Pulmonary artery endothelial cell (primary cell): Measurements from ENCODE around the gene SMCHD1. TPM values are rescaled to one million over a fixed set of nuclear protein-coding genes. Genes with fewer than 3 reads are reported as not detected.
"Not testable (repeated sequence)": the region's sequence is repeated elsewhere in the genome, so short reads cannot be mapped to it uniquely, and the experiment has no call there.

ENCODE experiments used
- DNase-seq: peaks from one replicate; pipeline ENCODE4 v3.0.0-alpha.2; 2011; ENCODE audit warnings: low read depth, low spot score
- total RNA-seq: library from RNA; depleted of rRNA; stranded (reverse); fragments of >200 nt; gene quantifications from 2 replicates; pipeline ENCODE4 v1.2.3, GENCODE V29; 2014

SMCHD1 gene
- total RNA-seq, 1 donor from 2014 or later, result 58.1 TPM

DNA sequence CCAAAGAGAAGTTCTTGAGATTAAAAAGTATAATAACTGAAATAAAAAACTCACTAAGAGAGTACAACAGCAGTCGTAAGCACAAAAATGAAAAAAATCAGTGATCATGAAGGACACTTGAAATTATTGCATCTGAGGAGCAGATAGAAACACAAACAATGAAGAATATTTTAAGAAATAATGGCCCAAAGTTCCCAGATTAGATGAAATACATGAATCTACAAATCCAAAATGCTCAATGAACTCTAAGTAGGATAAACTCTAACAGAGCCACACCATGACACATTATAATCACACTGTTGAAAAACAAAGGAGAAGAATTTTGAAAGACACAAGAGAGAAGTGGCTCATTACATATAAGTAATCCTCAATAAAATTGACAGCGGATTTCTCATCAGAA is 159.4 kb downstream of the SMCHD1 start:
- no peak for DNase-seq

DNA sequence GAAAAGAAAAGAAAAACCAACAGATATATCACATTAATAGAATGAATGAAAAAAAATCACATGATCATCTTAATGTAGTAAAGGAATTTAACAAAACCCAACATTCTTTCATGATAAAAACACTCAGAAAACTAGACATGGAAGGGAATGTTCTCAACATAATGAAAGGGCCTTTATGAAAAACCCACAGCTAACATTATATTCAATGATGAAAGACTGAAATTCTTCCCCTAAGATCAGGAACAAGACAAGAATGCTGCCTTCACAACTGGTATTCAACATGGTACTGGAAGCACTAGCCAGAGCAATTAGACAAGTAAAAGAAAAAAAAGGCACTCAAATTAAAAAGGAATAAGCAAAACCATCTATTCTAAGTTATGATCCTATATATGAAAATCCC is 162.8 kb downstream of the SMCHD1 start:
- no peak for DNase-seq

DNA sequence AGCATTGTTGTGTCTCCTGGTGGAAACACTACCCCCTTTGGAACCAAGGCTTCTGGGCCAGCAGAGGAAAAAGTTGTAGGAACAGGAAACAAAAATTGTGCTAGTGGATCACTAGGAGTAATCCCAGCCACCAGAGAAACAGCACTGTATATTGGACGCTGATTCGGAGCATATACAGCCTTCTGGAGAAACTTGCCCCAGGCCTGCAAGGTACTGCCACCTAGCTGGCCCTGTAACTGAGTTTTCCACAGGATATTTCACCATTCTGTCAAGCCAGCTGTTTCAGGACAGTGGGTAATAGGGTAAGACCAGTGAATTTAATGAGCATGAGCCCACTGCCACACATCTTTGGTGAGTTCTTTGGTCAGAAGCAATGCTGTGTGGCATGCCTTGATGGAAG is 166.2 kb downstream of the SMCHD1 start:
- no peak for DNase-seq

DNA sequence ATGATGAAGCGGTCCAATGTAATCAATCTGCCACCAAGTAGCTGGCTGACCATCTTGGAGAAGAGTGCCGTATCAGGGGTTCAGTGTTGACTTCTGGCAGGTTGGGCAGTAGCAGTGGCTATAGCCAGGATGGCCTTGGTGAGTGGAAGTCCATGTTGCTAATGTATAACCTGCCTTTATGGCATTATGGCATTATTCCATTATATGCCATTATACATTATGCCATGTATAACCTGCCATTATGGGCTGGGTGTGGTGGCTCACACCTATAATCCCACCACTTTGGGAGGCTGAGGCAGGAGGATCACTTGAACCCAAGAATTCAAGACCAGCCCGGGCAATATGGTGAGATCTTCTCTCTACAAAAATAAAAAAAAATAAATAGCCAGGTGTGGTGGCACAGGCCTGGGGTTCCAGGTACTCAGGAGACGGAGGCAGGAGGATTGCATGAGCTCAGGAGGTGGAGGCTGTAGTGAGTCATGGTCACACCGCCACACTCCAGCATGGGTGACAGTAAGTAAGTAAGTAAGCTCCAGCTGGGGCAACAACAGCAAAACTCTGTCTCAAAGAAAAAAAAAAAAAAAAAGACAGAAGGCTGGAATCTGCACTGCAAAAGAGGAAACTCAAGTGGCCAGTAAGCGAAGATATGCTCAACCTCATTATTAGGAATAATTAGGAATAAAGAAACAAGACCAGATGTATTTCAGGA is 166.8 kb downstream of the SMCHD1 start:
- no peak for DNase-seq

DNA sequence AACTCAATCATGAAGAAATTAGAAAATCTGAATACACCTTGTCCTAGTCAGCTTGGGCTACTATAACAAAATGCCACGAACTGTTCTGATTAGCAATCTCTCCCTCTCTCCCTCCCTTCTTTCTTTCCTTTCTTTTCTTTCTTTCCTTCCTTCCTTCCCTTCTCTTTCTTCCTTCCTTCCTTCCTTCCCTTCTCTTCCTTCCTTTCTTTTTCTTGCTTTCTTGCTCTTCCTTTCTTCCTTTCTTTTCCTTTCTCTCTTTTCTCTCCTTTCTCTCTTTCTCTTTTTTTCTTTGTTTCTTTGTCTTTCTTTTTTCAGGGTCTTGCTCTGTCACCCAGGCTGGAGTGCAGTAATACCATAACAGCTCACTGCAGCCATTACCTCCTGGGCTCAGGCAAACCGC is 167.7 kb downstream of the SMCHD1 start:
- no peak for DNase-seq

DNA sequence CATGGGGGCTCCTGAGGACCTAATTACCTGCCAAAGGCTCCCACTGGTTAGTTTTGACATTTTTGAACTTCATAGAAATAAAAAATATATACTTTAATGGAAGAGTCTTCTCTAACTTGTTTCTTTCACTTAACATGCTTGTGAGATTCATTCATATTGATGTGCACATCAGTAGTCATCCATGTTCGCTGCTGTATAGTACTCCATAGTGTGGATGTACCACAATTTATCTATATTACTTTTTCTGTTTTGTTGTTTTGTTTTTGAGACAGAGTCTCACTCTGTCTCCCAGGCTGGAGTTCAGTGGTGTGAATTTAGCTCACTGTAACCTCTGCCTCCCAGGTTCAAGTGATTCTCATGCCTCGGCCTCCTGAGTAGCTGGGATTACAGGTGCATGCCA is 168.4 kb downstream of the SMCHD1 start:
- DNase-seq, result no peak

DNA sequence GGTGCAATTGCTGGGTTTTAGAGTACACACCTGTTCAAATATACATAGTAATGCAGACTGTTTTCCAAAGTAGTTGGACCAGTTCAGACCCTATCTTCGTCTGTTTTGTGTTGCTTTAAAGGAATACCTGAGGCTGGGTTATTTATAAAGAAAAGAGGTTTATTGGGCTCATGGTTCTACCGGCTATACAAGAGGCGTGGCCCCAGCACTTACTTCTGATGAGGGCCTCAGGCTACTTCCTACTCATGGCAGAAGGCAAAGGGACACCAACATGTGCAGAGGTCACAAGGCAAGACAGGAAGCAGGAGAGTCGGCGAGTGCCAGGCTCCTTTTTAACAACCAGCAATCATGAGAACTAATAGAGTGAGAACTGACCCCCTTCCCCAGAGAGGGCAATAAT is 169.3 kb downstream of the SMCHD1 start:
- DNase-seq, result no peak

DNA sequence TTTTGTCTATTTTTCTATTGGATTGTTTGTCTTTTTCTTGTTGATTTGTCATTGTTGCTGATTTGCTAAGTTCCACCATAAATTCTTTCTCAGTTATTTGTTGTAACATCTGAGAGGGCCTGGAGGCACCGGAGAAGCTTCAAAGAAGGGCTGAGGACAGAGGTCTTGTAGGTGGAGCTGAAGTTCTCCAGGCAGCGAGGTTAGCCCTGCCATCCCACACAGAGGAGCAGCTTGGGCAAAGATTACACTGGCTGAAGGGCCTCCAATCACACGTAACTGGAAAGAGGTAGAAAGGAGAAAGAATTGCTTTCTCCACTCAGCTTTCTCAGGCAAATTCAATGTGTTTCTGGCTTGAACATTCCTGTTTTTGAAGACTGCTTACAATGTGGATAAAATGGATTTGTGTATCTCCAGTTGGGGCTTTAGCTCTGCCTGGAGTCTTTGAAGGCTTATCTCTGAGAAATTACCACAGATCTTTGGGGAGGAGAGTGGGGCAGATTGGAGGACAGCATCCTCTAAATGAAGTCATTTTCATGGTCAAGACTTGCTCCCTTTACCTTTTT is 170.2 kb downstream of the SMCHD1 start:
- no peak for DNase-seq

DNA sequence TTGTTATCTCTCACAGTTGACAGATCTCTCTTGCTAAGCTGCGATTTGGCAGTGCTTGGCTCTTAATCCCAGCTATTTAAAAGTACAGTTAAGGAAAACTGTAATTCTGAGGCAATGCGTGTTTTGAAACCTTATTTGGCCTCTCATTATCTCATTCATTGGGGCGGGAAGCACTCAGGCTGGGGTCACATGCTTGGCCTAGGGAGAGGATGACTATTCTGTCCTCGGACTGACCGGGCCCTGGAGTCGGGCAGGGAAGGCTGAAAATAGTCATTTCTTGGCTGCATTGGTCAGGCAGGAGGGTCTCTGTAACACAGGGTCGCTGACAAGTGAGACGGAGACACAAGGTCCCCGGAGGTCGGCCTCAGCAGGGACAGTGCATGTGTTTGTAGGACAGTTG is 171.1 kb downstream of the SMCHD1 start:
- no peak for DNase-seq

DNA sequence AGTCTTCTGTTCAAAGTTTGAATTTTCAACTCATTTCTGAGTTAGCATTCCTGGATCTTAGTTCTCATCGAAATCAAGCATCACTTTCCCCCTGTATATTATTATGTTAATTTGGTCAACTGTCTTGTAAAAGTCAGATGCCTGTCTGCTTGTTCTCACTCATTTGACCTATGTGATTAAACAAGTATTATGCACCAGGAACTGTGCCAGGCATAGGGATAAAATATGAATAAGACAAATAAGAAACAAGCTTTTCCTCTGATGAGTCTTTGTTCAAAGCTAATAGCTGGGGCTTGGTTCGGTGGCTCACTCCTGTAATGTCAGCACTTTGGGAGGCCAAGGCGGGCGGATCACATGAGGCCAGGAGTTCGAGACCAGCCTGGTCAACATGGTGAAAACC is 171.5 kb downstream of the SMCHD1 start:
- DNase-seq, result no peak

DNA sequence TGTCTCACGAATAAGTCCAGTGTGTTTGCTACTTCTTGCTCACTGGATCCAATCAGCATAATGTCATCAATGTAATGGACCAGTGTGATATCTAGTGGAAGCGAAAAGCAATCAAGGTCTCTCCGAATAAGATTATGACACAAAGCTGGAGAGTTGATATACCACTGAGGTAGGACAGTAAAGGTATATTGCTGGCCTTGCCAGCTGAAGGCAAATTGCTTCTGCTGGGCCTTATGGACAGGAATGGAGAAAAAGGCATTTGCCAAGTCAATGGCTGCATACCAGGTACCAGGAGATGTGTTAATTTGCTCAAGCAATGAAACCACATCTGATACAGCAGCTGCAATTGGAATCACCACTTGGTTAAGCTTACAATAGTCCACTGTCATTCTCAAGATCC is 180.6 kb downstream of the SMCHD1 start:
- not testable (repeated sequence) for DNase-seq

DNA sequence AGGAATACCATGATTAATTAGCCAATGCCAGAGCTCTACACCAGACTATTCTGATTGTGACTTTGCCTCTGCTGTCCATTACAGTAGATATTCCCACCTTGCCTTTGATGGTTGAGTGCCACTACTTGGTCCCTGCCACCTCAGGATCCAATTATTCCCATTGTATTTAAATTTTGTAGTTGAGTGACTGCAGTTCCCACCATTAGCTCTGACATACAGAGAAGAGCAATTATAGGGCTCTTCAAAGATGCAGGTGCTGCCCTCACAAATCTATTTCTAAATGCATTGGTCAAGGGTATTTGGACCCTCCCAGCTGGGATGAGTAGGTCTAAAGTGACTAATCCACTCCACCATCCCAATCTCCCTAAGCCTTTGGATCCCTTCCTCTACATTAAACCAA is 181.8 kb downstream of the SMCHD1 start:
- not testable (repeated sequence) for DNase-seq

DNA sequence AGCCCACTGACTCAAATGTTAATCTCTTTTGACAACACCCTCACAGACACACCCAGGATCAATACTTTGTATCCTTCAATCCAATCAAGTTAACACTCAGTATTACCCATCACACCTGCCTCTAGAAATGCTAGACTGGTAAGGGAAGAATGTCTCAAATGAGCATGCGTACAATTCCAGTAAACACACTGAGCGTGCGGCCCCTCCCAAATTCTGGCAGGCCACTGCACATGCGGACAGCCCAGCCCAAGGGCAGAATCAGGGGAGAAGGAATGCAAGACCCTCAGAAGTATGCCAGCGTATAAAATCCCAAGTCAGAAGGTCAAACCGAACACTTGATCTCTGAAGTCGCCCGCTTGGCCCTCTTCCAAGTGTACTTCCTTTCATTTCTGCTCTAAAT is 183.7 kb downstream of the SMCHD1 start:
- DNase-seq, result no peak

DNA sequence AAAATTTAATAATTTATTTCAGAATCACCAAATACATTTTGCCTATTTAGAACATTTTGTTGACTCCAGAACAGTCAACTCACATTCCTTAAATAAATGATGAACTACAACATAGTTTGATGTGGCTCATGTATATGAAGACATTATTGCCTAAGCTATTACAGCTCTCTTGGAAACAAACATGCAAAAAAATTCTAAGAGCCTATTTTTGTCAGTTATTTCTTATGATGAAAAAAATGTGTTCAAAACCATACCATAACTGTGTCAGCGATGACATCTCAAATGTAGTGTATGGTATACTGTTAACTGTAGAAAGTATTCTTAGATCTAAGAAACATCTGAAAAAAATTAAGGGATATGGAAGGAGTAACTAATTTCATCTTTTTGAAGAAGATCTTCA is 185.0 kb downstream of the SMCHD1 start:
- no peak for DNase-seq

DNA sequence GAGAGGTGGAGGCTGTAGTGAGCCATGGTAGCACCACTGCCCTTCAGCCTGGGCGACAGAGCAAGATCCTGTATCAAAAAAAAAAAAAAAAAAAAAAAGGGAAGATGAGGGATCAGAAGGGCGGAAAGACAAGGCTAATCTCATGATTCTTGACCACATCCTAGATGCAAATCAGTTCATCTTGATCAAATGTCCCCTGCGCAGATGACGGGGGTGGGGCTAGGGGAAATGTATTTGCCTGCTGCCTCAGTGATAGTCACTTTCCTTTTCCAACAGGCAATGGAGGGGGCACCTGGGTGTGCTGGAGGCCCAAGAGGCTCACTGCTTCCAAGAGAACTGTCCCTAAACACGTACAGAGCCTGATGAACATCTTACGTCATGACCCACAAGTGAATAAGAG is 187.6 kb downstream of the SMCHD1 start:
- no peak for DNase-seq

DNA sequence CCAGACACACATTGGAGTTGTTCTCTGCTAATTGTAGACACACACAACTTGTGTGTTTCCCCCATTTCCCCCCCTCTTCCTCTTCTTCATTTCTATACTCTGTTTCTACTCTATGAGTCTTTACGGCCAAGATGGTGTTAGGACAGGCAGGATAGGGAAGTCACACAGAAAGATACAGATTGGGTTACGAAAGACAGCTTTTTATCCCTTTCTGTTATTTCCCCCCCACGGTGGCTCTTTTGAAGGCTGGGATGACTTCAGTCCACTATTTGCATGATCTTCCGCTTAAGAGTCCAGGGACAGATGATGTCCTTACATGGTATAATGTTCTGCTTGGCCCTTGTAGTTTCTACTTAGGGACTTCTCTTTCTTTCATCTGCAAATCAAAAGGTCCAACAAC is 189.6 kb downstream of the SMCHD1 start:
- no peak for DNase-seq

DNA sequence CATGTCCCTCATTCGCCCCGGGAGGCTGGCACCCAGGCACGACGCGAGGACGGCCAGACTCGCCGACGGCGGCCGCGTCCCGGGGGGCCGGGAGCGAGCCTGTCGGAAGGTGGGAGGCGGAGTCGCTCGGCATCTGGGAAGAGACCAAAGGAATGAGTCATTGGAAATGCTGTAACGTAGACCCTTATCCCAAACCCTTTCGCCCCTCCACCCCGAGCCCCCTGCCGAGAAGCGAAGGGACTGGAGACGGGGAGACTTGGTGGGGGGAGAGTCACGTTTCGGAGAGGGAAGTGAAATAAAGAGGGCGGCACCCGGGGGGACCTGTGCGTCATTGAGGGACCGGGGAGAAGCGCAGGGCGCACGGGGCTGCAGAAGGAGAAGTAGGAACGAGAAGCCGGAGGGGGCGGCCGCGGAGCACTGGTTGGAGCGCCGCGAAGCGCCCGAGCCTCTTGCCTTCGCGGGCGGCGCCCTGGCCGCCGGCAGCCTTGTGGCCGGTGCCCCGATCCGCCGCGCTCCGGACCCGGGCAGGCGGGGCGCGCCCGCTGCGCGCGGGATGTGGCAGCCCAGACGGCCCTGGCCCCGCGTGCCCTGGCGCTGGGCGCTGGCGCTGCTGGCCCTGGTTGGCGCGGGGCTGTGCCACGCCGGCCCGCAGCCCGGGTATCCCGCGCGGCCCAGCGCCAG is 191.2 kb downstream of the SMCHD1 start, which contains the start of gene EMILIN2:
Gene EMILIN2 (plus strand): TSS at position 371 of the 681 bp plus-strand sequence. CDS start 183 bp downstream, at position 554.
- DNase-seq, result no peak

DNA sequence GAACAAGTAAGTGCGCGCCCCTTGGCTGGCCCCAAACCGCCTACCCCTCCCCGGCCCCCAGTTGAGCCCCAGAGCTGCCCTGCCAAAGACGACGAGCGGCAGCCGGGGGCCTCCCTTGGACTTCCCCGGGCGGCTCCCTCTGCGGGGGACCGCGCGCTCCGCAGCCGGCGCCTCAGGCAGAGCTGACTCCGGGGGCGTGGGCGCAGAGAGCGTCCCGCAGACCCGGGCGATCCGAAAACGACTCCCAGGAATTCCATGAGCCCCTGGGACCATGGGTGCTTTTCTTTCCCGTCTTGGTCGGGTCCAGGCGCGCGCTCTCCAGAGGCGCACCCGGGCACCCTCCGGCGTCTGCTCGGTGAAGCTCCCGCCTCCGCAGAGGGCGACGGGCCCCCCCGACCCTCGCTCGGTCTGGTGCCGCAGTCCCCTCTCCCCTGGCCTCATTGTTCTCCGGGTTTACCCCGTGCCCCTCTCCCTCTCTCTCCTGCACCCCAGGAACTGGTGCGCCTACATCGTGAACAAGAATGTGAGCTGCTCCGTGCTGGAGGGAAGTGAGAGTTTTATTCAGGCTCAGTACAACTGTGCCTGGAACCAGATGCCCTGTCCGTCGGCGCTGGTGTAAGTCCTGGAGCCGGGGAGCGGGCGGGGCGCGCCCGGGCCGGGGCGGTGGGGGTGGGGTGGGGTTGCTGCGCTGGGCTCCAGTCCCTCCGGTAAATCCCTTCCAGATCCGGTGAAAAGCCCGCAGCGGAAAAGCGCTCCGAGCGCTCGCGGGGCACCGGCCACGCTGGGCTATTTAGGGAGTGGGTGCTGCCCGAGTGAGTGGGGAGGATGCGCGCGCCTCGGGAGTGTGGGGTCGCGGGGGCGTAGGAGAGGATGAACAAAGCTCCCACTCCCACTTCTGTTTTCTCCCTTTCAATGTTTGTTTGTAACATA is 192.1 kb downstream of the SMCHD1 start:
- DNase-seq, result no peak

DNA sequence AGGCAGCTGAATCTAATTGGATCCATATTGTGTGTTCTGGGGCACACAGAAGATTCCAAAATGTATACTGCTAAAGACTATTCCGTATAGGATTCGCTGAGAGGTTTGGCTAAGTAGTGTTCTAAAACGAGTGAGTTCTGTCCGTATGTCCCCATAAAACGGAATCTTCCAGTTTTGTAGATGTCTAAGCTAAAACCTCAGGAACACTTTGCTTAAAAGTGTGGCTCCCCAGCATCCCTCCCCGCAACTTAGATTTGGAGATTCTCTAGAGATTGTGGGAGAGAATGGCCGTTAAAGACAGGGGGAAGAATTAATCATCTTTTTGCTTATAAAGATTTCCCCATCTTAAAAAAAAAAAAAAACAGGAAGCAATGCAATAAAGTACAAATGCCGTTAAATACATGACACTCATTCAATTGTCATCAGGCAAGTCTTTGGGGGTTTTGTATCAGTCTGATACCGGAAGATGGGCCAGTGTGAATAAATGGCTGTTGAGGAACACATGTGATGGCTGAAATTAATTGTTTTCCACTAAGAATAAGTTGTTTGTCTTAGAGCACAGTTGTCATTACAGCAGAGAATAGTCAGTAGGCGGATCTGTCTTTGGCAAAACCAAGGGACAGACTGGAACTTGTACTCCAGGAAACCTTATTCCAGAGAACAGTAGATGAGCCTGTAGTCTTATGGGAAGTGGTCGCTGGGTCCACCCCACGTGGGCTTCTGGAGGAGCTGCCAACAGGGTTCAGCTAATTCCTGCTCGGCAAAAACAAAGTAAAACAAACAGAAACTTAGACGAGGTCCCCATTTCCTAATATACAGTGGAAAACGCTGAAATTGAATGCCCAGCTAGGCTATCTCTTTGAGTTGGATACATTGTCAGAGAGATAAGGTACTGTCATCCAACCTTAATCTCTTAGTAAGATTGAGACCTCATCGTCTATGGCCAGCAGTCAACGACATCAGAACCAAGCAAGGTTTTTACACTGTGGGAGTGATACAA is 193.0 kb downstream of the SMCHD1 start:
- DNase-seq, result no peak

DNA sequence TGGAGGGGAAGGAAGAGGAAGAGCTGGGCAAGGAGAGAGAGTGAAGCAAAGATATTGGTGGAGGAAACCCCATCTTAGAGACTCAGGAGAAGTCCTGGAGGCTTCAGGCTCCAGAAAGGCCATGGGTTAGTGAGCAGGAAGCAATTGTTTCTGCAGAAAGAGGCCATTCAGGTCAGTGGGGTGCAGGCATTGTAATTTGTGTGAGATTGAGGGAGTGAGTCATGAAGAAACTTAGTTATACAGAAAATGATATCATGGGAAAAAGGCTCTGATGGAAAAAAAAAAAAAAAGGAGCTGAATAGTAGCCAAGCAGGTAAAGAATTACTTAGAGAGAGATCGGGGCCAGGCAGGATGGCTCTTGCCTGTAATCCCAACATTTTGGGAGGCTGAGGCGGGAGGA is 195.3 kb downstream of the SMCHD1 start:
- no peak for DNase-seq

DNA sequence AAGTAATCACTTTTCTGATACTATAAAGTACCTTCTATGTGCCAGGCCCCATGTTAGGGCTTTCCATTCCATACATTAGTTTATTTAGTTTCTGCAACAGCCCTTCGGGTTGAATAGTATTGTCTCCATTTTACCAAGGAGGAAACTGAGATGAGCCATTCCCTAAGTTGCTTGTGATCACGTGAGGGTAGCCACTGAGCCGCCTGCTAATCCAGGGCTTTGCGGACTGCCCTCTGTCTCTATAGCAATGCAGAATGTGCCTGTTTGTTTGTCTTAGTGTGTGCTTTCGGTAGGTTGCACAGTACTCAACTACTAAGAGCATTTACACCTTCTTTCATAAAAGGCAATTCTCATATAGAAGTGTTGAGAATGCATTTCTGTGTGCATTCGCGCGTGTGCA is 196.2 kb downstream of the SMCHD1 start:
- DNase-seq, result no peak
